SK-N-SH (cell line): Measurements from ENCODE around the gene MYOM1. TPM values are rescaled to one million over a fixed set of nuclear protein-coding genes. Genes with fewer than 3 reads are reported as not detected.
"Not testable (repeated sequence)": the region's sequence is repeated elsewhere in the genome, so short reads cannot be mapped to it uniquely, and the experiment has no call there.

ENCODE experiments used
- CTCF ChIA-PET: fragments of 300-600, 350-600 bp; formaldehyde crosslinking; extraction: SDS; loops from one replicate; lab custom pipeline; 2021; lab: Yijun Ruan, JAX
- POLR2A ChIA-PET: fragments of 350-600 bp; sonication (Branson Sonifier 250); formaldehyde crosslinking; extraction: SDS; loops from one replicate; lab custom pipeline; 2020; ENCODE audit warnings: antibody characterized with exemption, inconsistent platforms; lab: Yijun Ruan, JAX
- DNase-seq: peaks from one replicate; pipeline ENCODE4 v3.0.0; 2012
- H2AFZ ChIP-seq: fragments of 200-600 bp; sonication (generic); 2 replicates; pipeline ENCODE4 v1.8.1; 2016; ENCODE audit warnings: antibody characterized with exemption, mild to moderate bottlenecking, low read depth
- H3F3A ChIP-seq: fragments of 200-600 bp; sonication (generic); replicated peaks from 2 replicates; pipeline ENCODE3; 2016; ENCODE audit warnings: antibody characterized with exemption, mild to moderate bottlenecking; ENCODE audit not compliant: insufficient read depth
- H3K27ac ChIP-seq, 2 experiments: fragments of 200-500 bp in 1 of 2; fragments of 200-600 bp in 1 of 2; sonication (Bioruptor generic) in 1 of 2; sonication (generic), shearing (Covaris generic) in 1 of 2; 2 replicates each; pipeline versions ENCODE4 v1.5.1 to v1.6.1; 2014 to 2016; ENCODE audit warnings: low read depth in 2 of 2, inconsistent platforms in 1 of 2, low read length in 1 of 2, mild to moderate bottlenecking in 1 of 2, mixed read lengths in 1 of 2
- H3K27me3 ChIP-seq: fragments of 200-600 bp; sonication (generic), shearing (Covaris generic); 2 replicates; pipeline ENCODE4 v1.6.1; 2016; ENCODE audit warnings: mixed run types; ENCODE audit not compliant: insufficient read depth
- H3K36me3 ChIP-seq, 2 experiments: fragments of 200-500 bp in 1 of 2; fragments of 200-600 bp in 1 of 2; sonication (Bioruptor generic) in 1 of 2; sonication (generic) in 1 of 2; replicated peaks in 1 of 2; 2 replicates each; pipeline versions ENCODE3 to v1.5.1; 2014 to 2016; ENCODE audit warnings: low read length in 1 of 2, mild to moderate bottlenecking in 1 of 2; ENCODE audit not compliant: insufficient read depth in 2 of 2, control insufficient read depth in 1 of 2
- H3K4me1 ChIP-seq, 2 experiments: fragments of 200-500 bp in 1 of 2; fragments of 200-600 bp in 1 of 2; sonication (Bioruptor generic) in 1 of 2; sonication (generic), shearing (Covaris generic) in 1 of 2; 2 replicates each; pipeline versions ENCODE4 v1.5.1 to v1.6.1; 2014 to 2016; ENCODE audit warnings: low read depth in 1 of 2, low read length in 1 of 2, mixed run types in 1 of 2; ENCODE audit not compliant: insufficient read depth in 2 of 2, control insufficient read depth in 1 of 2
- H3K4me2 ChIP-seq: fragments of 200-600 bp; sonication (generic), shearing (Covaris generic); 2 replicates; pipeline ENCODE4 v1.6.1; 2017; ENCODE audit warnings: mixed run types
- H3K4me3 ChIP-seq, 2 experiments: fragments of 200-500 bp in 1 of 2; fragments of 200-600 bp in 1 of 2; sonication (Bioruptor generic) in 1 of 2; sonication (generic), shearing (Covaris generic) in 1 of 2; 2 replicates each; pipeline versions ENCODE4 v1.5.1 to v1.8.1; 2014 to 2016; ENCODE audit warnings: low read depth in 2 of 2, inconsistent platforms in 1 of 2, low read length in 1 of 2, mild to moderate bottlenecking in 1 of 2, mixed read lengths in 1 of 2, moderate library complexity in 1 of 2
- H3K79me2 ChIP-seq: fragments of 200-600 bp; sonication (generic); 2 replicates; pipeline ENCODE4 v1.8.1; 2017; ENCODE audit warnings: mild to moderate bottlenecking; ENCODE audit not compliant: insufficient read depth
- H3K9ac ChIP-seq: fragments of 200-600 bp; sonication (generic); 2 replicates; pipeline ENCODE4 v1.6.1; 2017; ENCODE audit warnings: mixed run types
- H3K9me2 ChIP-seq: fragments of 200-600 bp; sonication (generic); 2 replicates; pipeline ENCODE4 v1.6.1; 2017; ENCODE audit warnings: mixed run types
- H3K9me3 ChIP-seq: fragments of 200-600 bp; sonication (generic); 2 replicates; pipeline ENCODE4 v1.6.1; 2017; ENCODE audit warnings: mixed run types, mild to moderate bottlenecking, moderate library complexity
- H4K20me1 ChIP-seq: fragments of 200-600 bp; sonication (generic); 2 replicates; pipeline ENCODE4 v1.6.1; 2017; ENCODE audit warnings: mild to moderate bottlenecking, mixed run types; ENCODE audit not compliant: insufficient read depth
- CHD2 ChIP-seq: fragments of 150-350 bp; IDR thresholded peaks from 2 replicates; pipeline ENCODE4 v1.6.1; 2018; ENCODE audit warnings: low read length; ENCODE audit not compliant: partially characterized antibody
- ELF1 ChIP-seq: IDR thresholded peaks from 2 replicates; pipeline ENCODE4 v1.4.0; 2012
- EP300 ChIP-seq, 2 experiments: IDR thresholded peaks; 2 replicates each; pipeline versions ENCODE4 v1.4.0 to v1.6.1; 2012; ENCODE audit warnings: borderline replicate concordance in 1 of 2, low read depth in 1 of 2, low read length in 1 of 2
- EZH2phosphoT487 ChIP-seq: fragments of 200-600 bp; sonication (generic); IDR thresholded peaks from 2 replicates; pipeline ENCODE4 v1.6.1; 2017; ENCODE audit warnings: low read depth, mixed run types, mild to moderate bottlenecking, antibody characterized with exemption, moderate library complexity, borderline replicate concordance
- FOSL2 ChIP-seq: IDR thresholded peaks from 2 replicates; pipeline ENCODE4 v1.4.0; 2012; ENCODE audit warnings: low read depth, mild to moderate bottlenecking, moderate library complexity, borderline replicate concordance
- FOXM1 ChIP-seq: IDR thresholded peaks from 2 replicates; pipeline ENCODE4 v1.4.0; 2012; ENCODE audit warnings: low read depth, mild to moderate bottlenecking
- JUND ChIP-seq: IDR thresholded peaks from 2 replicates; pipeline ENCODE4 v1.4.0; 2012
- MEF2A ChIP-seq: IDR thresholded peaks from 2 replicates; pipeline ENCODE4 v1.4.0; 2012; ENCODE audit warnings: low read depth, borderline replicate concordance
- NFIC ChIP-seq: IDR thresholded peaks from 2 replicates; pipeline ENCODE4 v1.4.0; 2012; ENCODE audit warnings: borderline replicate concordance
- POLR2AphosphoS5 ChIP-seq: IDR thresholded peaks from 2 replicates; pipeline ENCODE4 v1.6.1; 2012; ENCODE audit warnings: low read depth, low read length
- RAD21 ChIP-seq: IDR thresholded peaks from 2 replicates; pipeline ENCODE4 v1.6.1; 2012; ENCODE audit warnings: mild to moderate bottlenecking, low read length
- RXRA ChIP-seq: IDR thresholded peaks from 2 replicates; pipeline ENCODE4 v1.4.0; 2012; ENCODE audit warnings: low read depth, mild to moderate bottlenecking, borderline replicate concordance
- TEAD4 ChIP-seq: IDR thresholded peaks from 2 replicates; pipeline ENCODE4 v1.4.0; 2012; ENCODE audit warnings: mild to moderate bottlenecking, borderline replicate concordance; ENCODE audit not compliant: insufficient read depth
- YY1 ChIP-seq: IDR thresholded peaks from 2 replicates; pipeline ENCODE4 v1.4.0; 2012; ENCODE audit warnings: low read depth, mild to moderate bottlenecking
- WGBS: methylation state at CpG from one replicate; pipeline ENCODE4 v1.1.6; 2017; ENCODE audit warnings: low lambda C conversion rate; 5-methylcytosine and 5-hydroxymethylcytosine counted together
- polyA plus RNA-seq, 3 experiments: library from polyadenylated mRNA; depleted of rRNA; stranded (reverse); fragments of >200 nt; gene quantifications; 2 replicates each; pipeline ENCODE4 v1.2.3, GENCODE V29; 2012
- TF ChIP-seq, protein P1 (sequence below): IDR thresholded peaks from 2 replicates; pipeline ENCODE4; 2012

MYOM1 gene
- polyA plus RNA-seq, 1 of the 3 experiments (the other 2 are of a cell fraction) = 0.07 TPM

DNA sequence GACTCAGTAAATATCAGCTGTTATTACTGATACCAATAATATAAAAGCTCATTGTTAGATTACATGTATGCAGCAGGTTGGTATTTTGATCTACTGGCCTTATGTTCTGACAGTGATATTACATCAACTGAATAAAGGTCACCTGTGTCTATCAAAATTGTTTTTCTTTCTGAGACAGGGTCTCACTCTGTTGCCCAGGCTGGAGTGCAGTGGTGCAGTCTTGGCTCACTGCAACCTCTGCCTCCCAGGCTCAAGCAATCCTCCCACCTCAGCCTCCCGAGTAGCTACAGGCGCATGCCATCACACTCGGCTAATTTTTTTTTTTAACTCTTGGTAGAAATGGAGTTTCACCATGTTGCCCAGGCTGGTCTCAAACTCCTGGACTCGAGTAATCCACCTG is 1.1 kb upstream of the MYOM1 start:
- H4K20me1 ChIP-seq, H3K4me1 ChIP-seq, H3K4me3 ChIP-seq, POLR2A ChIA-PET, H3K27ac ChIP-seq, DNase-seq, H3K27me3 ChIP-seq, H3K9me2 ChIP-seq, H3K9me3 ChIP-seq, H3K36me3 ChIP-seq, H3K9ac ChIP-seq, H3K4me2 ChIP-seq, H3F3A ChIP-seq, H2AFZ ChIP-seq, H3K79me2 ChIP-seq: not testable (repeated sequence)
- WGBS = 75% methylated on average over 4 of the region's 4 CpGs
- CTCF ChIA-PET = interaction anchor here (0.6 to 3.5 kb wide), 4 partner anchors 25 to 544 kb away, joined by 3 to 15 read pairs (median 4); no protein-coding TSS in a partner anchor

DNA sequence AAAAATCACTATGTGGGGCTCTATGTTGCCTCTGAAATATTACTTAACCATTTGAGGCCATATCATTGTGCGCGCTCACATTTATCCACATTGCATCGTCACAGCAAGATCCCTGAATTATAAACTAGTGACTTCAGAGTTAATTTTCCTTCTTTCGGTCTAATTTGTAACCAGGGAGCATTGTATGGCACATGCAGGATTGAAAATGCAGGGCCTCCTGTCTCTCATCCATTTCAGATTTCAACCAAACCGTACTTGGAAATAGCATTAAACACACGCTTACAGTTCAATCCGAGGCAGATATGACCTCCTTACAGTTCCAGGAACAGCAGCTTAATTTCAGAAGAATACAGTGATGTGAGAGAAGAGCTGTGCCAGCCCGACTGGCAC is 532 bp downstream of the MYOM1 start:
- H3F3A ChIP-seq = no peaks in the 10 kb centered on the region
- H3K79me2 ChIP-seq = no peaks in the 10 kb centered on the region
- H3K9ac ChIP-seq = no peak overlapping the region
- H3K9me2 ChIP-seq = no peaks in the 10 kb centered on the region
- no peaks in the 10 kb centered on the region for H4K20me1 ChIP-seq
- ChIA-PET CTCF (interaction anchor here (0.7 to 3.5 kb wide), 3 partner anchors 16 to 27 kb away, joined by 3 to 15 read pairs (median 4); no protein-coding TSS in a partner anchor), POLR2A (no interaction called here)
- 82% methylated on average over 8 of the region's 8 CpGs for WGBS
- no peak for DNase-seq
- H3K36me3 ChIP-seq = no peaks in the 10 kb centered on the region
- H3K4me2 ChIP-seq = no peak overlapping the region
- no peaks in the 10 kb centered on the region for H3K4me1 ChIP-seq
- H3K9me3 ChIP-seq = no peaks in the 10 kb centered on the region
- H3K27me3 ChIP-seq = no peaks in the 10 kb centered on the region
- TF ChIP-seq RAD21 (no peak), RXRA (no peak), YY1 (no peak), JUND (no peak), MEF2A (no peak), POLR2AphosphoS5 (no peak), NFIC (no peak), ELF1 (no peak), FOSL2 (no peak), CHD2 (no peak), TEAD4 (no peak), EP300 (IDR thresholded peaks at IDR 0.05; ENCODE audit: borderline replicate concordance in 1 of 2, low read depth in 1 of 2, low read length in 1 of 2) (no peak), FOXM1 (no peak), EZH2phosphoT487 (no peak)
- TF ChIP-seq, protein P1, sequence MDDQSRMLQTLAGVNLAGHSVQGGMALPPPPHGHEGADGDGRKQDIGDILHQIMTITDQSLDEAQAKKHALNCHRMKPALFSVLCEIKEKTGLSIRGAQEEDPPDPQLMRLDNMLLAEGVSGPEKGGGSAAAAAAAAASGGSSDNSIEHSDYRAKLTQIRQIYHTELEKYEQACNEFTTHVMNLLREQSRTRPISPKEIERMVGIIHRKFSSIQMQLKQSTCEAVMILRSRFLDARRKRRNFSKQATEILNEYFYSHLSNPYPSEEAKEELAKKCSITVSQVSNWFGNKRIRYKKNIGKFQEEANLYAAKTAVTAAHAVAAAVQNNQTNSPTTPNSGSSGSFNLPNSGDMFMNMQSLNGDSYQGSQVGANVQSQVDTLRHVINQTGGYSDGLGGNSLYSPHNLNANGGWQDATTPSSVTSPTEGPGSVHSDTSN = no peak
- TF ChIP-seq, all 33 proteins: peak for 0
- H2AFZ ChIP-seq = no peak overlapping the region
- H3K4me3 ChIP-seq = no peak overlapping the region
- H3K27ac ChIP-seq = no peak overlapping the region
